ENCODE results near the gene CEP170B. TPM values are rescaled to one million over a fixed set of nuclear protein-coding genes. Genes with fewer than 3 reads are reported as not detected.
"Not testable (repeated sequence)": the region's sequence is repeated elsewhere in the genome, so short reads cannot be mapped to it uniquely, and the experiment has no call there.

Gene CEP170B
- total RNA-seq, 1 donor from 2014 or later = 38.3 TPM

DNA sequence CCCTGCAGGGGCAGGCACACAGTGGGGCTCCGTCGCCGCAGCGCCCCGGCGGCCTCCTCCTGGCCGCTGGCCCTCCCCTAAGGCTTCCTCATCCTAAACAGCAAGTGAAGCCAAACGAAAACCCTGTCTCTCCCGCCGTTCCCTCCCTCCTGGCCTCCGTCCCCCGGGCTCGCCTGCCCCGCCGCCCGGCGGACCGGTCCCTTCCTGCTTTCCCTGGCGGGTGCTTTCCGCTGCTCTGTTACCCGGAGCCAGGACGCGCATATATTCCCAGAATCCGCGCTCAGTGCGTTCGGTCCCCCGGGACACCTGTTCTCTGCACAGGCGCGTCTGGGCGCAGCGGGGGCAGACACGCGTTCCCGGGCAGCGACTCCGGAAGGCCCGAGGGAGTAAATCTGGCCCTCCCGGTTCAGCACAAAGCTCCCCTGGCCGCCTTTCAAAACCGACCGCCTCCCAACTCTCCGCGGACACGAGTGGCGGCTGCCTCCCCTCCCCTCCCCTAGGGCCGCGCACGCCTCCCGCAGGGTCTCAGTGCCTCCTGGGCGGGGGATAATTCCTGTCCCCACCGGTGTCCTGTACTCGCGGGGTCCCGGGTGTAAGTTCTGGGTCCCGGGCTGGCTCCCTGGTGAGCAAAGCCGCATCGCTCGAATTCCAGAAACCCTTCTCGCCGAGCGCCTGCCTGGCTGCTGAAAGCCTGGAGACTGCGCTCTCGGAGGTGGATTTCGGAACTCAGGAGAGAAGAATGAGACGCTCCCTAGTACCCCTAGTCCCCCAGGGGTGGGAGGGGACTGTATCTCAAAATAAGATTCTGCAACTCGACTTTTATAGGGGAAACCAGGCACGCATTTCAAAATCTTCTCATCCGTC is 21.4 kb upstream of the CEP170B start:
- DNase-seq (ENCODE audit: low spot score) = no peak

DNA sequence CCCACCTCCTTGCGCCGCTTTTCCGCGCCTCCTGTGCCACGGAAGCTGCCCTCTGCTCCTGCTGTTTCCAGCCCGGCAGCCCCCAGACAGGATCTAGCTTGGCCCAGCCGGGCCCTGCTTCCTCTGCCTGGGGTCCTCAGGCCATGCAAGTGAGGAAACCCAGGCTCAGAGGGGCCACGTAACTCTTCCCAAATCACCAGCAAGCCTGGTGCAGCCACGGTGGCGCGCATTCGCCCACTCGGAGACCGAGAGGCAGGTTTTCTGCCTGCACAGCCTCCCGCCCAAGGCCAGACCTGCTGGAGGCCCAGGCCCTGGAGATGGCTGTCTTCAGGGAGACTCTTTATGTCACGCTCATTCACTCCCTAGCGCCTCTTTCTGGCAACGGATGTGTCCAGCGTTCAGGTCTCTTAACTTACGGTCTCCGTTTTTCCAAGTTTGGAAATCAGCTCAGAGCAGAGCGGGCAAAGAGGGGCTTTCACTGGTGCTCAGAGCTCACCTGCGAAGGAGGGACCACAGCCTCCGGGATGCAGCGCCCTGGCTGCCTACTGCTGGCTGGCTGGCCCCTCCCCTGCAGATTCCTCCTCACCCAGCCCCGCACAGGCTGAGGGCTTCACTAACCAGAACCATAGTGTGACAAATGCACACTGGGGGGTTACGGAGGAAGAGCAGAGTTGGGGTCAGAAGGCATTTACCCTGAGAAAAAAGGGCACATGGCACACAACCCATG is 20.6 kb upstream of the CEP170B start:
- DNase-seq (ENCODE audit: low spot score) = no peak

DNA sequence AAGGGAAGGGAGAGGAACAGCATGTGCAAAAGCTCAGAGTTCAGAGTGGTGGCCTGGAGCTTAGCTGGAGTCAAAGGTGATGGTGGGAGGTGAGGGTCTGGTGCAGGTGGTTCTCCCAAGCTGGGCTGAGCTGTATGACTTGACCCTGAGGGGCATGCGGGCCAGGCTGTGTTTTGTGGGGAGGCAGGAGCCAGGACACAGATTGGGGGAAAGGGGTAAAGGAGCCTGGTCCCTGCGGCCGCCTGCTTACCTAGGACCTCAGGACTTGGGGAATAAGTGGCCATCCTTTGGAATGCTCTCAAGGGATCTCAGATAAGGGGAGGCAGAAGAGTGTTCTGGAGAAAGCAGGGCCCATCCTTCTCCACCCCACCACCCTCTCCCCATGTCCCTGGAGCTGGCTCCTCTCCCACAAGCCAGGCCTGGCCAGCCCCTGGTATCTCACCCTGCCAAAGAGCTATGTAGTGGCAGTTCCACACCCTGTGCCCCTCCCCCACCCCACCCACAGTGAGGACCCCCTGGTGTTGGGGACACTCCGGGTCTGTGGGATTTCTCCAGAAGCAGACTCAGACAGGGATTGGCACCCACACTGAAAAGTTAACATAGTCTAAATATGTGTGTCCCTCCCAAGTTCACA is 19.9 kb upstream of the CEP170B start:
- no peak for DNase-seq (ENCODE audit: low spot score)

DNA sequence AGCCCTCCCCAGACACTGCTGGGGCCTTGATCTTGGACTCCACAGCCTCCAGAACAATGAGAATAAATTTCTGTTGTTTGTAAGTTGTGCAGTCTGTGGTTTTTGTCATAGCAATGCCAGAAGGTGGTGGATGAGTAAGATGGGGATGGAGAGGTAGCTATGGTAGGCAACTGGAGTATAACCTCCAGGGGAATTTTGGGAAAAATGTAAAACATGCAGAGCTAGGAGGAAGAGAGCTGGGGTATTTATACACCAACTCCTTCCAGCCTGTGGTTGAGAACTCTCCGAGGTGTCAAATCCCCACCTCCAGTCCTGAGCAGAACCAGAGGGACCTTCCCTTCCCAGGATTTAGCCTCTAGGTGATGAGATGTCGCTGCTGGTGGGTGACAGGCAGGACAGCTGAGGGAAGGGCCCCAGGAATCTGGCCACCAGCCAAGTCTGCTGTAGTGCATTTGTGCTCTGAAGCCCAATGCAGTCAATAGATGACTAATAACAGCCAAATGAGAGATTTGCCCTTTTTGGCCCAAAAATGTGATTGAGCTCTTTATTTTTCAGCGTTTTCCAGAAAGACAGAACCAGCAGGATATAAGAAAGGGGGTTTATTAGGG is 19.1 kb upstream of the CEP170B start:
- no peak for DNase-seq (ENCODE audit: low spot score)

DNA sequence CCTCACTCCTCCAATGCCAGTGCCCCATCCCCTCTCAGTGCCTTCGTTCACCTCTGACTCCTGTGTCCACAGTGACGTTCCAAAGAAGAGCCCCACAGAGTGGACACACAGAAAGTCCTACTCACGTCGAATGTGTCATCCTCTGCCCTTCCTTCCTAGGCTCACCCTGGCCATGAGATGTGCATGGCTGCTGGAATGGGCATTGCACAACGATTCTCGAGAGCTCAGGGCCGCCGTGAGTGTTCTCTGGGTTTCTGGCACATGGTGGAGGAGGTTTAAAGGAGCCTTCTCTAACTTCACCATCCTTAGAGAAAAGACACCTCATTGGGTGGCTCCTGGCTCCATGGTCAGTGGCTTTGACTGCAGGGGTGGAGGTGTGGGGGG is 12.8 kb upstream of the CEP170B start:
- no peak for DNase-seq (ENCODE audit: low spot score)

DNA sequence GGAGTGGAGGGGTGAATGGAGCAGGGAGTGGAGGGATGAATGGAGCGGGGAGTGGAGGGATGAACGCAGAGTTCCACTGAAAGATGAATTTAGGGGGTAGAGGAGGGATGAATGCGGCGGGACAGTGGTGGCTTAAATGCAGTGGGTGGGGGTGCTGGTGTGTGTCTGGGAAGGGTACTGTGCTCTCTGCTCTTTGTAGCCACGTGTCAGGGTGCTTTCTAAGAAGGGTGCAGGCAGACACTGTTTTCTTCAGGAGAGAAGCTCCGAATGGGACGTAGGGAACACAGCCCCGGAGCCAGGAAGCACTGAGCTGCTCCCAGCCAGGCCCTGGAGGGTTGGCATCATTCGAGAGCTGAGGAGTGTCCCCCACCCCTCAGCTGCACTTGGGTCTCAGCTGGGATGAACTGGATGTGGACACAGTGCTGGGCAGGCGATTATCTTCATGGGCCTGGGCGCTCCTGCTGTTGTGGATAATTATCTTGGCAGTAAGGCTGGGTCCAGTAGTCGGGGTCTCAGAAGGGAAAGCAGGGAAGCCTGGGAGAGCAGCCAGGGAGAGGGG is 9.5 kb upstream of the CEP170B start:
- no peak for DNase-seq (ENCODE audit: low spot score)

DNA sequence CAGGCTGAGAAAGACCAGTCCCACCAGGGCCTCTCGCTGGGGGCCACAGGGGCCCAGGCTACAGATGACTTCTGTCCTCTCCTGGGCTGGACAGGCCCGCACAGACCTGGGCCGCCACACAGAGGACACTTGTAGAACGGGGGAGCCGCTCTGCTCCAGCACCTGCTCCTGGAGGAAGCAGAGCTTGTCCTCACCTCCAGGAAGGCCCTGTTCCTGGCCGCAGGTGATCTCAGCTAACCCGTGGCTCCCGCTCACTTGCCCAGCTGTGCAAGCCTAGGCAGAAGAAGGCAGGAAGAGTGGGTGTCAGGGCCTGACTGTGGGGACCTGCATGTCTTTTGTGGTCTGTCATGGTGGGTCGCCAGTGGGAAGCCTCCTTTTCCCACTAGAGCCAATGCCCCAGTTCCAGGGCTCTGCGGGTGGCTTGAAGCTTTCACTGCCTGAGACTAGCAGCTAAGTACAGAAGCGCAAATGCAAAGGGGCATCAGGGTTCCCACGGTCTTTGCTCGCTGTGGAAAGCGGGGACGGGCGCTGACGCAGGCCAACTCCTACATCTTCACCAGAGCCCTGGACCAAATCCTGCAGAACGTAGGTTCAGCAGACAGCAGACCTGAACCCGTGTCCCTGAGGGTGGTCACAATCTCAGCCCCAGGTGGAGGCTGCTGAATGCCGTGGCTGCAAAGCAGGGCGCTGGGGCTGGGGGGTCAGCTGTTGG is 8.8 kb upstream of the CEP170B start:
- no peak for DNase-seq (ENCODE audit: low spot score)

DNA sequence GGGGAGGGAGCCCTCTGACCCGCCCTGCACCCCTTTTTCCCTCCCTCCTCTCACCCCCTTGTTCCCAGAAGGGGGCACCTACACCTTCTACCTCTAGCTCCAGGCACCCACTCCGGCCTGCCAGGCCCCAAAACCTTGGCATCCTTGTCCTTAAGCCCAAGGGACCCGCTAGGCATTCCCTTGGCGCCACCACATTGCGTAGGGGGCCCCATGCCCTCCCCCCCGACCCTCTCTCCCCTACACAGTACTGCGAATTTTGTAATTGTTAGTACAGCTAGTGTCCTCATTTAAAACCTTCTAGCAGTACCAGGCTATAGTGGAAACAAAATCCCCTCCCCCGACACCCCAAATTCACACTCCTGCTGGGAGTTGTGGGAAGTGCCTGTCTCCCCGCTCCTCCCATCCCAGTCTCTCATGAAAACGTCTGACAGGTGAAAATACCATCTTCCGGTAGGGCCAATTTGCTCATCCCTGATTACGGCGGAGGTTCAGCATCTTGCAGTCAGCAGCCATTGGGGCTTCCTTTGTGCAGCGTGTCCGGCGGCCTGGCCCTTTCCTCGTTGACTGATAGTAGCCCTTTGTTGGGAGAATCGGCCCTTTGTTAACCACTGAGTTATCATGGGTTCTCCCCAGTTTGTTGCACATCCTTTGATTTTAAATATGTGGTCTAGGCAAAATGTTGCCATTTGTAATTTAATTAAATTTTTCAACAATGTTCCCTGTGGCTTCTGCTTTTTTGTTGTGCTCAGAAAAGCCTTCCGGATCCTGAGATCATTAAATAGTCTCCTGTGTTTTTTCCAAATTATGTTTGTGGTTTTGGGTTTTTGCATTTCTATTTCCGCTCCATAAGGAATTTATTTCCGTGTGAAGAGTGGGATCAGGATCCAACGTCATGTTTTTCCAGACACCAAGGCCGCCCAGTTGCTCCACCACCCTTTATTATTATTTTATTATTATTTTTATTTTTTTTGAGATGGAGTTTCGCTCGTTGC is 7.9 kb upstream of the CEP170B start:
- no peak for DNase-seq (ENCODE audit: low spot score)

DNA sequence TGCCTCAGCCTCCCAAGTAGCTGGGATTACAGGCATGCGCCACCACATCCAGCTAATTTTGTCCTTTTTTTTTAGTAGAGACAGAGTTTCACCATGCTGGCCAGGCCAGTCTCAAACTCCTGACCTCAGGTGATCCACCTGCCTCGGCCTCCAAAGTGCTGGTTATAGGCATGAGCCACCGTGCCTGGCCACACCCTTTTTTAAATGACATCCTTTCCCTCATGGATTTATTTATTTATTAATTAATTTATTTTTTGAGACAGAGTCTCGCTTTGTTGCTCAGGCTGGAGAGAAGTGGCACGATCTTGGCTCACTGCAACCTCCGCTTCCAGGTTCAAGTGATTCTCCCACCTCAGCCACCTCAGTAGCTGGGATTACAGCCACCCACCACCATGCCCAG is 7.1 kb upstream of the CEP170B start:
- DNase-seq (ENCODE audit: low spot score) = not testable (repeated sequence)

DNA sequence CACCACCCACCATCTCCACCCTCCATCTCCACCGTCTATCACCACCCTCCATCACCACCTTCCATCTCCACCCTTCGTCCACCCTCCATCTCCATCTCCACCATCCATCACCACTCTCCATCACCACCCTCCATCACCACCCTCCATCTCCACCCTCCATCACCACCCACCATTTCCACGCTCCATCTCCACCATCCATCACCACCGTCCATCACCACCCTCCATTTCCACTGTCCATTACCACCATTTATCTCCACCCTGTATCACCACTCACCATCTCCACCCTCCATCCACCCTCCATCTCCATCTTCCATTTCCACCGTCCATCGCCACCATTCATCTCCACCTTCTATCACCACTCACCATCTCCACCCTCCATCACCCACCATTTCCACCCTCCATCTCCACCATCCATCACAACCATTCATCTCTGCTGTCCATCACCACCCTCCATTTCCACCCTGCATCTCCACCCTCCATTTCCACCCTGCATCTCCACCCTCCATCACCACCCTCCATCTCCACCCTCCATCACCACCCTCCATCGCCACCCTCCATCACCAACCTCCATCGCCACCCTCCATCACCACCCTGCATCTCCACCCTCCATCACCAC is 6.1 kb upstream of the CEP170B start:
- no peak for DNase-seq (ENCODE audit: low spot score)

DNA sequence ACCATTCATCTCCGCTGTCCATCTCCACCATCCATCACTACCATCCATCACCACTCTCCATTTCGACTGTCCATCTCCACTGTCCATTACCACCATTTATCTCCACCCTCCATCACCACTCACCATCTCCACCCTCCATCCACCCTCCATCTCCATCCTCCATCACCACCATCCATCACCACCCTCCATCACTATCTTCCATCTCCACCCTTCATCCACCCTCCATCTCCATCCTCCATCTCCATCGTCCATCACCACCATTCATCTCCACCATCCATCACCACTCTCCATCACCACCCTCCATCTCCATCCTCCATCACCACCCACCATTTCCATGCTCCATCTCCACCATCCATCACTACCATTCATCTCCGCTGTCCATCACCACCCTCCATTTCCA is 5.2 kb upstream of the CEP170B start:
- DNase-seq (ENCODE audit: low spot score) = no peak

DNA sequence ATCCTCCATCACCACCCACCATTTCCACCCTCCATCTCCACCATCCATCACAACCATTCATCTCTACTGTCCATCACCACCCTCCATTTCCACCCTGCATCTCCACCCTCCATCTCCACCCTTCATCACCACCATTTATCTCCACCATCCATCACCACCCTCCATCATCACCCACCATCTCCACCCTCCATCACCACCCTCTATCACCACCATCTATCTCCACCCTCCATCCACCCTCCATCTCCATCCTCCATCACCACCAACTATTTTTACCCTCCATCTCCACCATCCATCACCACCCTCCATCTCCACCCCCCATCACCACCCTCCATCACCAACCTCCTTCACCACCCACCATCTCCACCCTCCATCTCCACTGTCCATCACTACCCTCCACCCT is 4.7 kb upstream of the CEP170B start:
- DNase-seq (ENCODE audit: low spot score) = no peak

DNA sequence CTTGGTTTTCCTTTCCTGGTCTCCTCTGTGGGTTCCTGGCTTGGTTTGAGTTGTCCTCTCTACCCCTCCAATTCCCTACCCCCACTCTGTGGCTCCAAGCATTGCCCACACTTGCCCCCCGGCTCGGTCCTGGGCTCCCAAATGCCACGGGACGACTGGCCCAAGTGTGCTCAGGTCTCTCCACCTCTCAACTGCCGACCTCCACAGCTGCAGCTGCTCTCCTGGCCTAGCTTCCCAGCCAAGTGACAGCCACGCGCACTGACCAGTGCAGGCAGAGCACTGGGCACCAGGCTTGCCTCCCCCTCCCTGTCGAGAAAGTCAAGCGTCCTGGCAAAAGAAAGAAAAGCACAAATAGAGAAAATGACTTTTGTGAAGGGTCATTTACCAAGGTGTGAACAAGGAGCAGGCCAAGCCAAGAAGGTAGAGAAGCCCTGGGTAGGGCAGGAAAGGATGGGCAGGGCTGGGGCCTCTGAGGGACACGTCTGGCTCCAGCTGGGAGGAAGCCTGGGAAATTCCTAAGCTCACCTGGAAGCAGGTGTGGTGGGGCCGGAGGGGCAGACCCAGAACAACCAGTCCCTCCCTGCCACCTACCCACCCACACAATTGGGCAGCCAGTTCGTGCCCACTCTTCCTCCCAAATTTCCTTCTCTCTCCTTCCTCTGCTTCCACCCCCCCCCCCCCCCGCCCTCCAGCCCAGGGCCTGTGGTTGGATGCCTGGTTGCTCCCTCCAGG is 1.8 kb upstream of the CEP170B start:
- no peak for DNase-seq (ENCODE audit: low spot score)

DNA sequence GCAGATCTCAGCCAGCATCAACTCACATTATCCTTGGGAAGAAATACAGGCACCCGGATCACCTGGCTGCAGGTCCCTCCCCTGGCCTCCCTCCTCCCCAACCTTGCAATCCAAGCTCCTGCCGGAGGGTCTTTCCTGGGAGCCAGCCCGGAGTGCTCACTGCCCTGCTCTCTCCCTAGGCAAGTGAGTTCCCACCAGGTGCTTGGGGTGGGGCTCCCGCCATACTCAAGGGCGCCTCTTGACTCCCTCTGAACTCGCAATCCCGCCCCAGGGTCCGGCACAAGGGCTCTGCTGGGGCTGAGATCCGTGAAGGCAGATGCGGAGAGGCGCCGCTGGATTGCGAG is 1.2 kb upstream of the CEP170B start:
- no peak for DNase-seq (ENCODE audit: low spot score)

DNA sequence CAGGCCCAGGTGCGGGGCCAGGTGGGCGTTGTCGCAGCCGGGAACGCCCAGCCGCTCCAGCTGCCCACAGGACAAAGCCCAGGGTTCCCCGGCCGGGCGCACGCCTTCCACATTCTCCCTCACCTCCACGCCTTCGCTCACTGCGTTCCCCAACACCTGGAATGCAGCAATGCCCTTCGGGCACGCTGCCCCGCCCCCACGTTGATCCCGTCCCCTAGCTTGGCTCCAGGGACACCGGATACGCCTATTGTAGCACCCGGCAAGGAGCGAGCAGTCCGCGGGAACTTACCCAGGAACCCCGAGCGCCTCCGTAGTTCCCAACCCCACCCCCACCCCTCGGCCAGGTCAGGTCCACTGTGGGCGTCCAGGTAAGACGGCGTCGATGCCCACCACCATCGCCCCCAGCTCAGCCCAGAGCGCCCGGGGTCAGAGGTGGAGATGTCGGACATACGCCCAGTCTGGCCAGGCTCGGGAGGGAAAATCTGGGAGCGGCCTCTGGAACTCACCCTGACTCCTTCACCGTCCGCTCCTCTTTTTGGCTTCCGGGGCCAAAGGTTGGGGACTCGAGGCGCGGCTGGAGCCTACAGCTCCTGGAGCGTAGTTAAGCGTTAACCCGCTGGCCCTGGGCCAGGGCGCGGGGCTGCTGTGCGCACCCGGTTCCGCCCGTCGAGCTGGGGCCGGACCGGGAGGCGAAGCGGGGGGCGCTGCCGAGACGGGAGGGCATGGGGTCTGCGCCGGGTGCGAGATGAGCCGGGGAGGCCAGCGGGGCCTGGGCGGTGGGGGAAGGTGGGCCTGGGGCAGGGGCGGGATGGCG is 594 bp upstream of the CEP170B start:
- DNase-seq (ENCODE audit: low spot score) = no peak

DNA sequence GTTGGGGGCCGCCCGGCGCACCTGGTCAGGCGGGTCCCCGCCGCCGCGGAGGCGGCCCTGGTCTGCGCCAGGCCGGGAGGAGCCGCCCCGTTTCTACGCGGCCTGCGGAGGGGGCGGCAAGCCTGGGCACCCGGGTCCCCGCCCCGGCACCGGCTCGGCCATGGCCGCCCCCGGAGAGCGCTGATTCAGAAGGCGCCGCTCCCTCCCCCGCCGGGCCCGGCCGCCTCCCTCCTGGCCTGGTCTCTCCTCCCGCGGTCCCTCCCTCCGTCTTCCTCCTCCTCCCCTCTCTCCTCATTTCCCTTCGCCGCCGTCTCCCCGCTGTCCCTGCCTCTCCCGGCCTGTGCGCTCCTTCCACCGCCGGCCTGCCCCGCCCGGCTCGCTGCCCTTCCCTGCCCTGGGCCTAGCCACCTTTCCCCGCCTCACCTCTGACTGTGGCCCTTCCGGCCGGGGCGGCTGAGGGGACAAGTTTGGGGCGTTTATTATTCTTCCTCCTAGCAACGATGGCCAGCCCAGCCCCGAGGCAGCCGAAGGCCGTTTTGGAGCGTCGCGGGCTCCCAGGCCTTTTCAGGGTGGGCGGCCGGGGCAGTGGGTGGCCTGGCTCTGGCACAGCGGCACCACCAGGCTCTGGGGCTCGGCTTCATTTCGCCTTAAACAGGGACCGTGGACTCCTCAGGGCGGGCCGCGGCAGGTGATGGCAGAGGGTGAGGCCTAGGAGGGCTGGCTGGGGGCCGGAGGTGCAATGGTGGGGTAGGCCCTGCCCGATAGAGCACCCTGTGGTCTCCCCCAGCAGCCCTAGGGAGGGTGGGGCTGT is 768 bp downstream of the CEP170B start:
- no peak for DNase-seq (ENCODE audit: low spot score)

Measured in mesenteric fat pad (tissue), 1 donor.